ENCODE measurements around the gene TEK.

TEK gene

GRCh38 chr9:27154908-27155307 is 45.9 kb downstream of the TEK start:
- Histone ChIP-seq H2AFZ (ENCODE audit: low read depth, low read length) (no peak overlapping the region), H3K4me2 (ENCODE audit: insufficient read depth, low read length) (no peak overlapping the region), H3K27me3 (ENCODE audit: insufficient read depth, low read length, poor library complexity) (no peaks in the 10 kb centered on the region), H3K9ac (ENCODE audit: low read depth, low read length) (no peak overlapping the region), H3K79me2 (ENCODE audit: insufficient read depth, low read length) (no peaks in the 10 kb centered on the region), H3K36me3 (ENCODE audit: insufficient read depth, low read length) (no peaks in the 10 kb centered on the region), H3K9me3 (ENCODE audit: insufficient read depth, low read length, severe bottlenecking) (no peaks in the 10 kb centered on the region), H4K20me1 (ENCODE audit: insufficient read depth, low read length) (no peaks in the 10 kb centered on the region), H3K4me3 (ENCODE audit: low read depth in 1 of 2, low read length in 2 of 2) (no peak overlapping the region), H3K4me1 (ENCODE audit: insufficient read depth, low read length) (no peaks in the 10 kb centered on the region), H3K27ac (ENCODE audit: low read length) (no peak overlapping the region)
- TF ChIP-seq CTCF (IDR thresholded peaks at IDR 0.05; ENCODE audit: borderline replicate concordance, extremely low read depth, low read length, poor library complexity, severe bottlenecking) (no peak), EZH2 (IDR thresholded peaks at IDR 0.05; ENCODE audit: borderline replicate concordance, low read depth, low read length, severe bottlenecking) (no peak)
- ATAC-seq (ENCODE audit: insufficient read depth, low read depth) (no peak), DNase-seq (no peak)

GRCh38 chr9:27157097-27157496 is 48.1 kb downstream of the TEK start:
- no peaks in the 10 kb centered on the region for H4K20me1 ChIP-seq (ENCODE audit: insufficient read depth, low read length)
- no peak overlapping the region for H2AFZ ChIP-seq (ENCODE audit: low read depth, low read length)
- H3K36me3 ChIP-seq (ENCODE audit: insufficient read depth, low read length): no peaks in the 10 kb centered on the region
- no peak for ATAC-seq (ENCODE audit: insufficient read depth, low read depth)
- H3K27me3 ChIP-seq (ENCODE audit: insufficient read depth, low read length, poor library complexity): no peaks in the 10 kb centered on the region
- no peak overlapping the region for H3K27ac ChIP-seq (ENCODE audit: low read length)
- no peak overlapping the region for H3K9ac ChIP-seq (ENCODE audit: low read depth, low read length)
- no peaks in the 10 kb centered on the region for H3K79me2 ChIP-seq (ENCODE audit: insufficient read depth, low read length)
- H3K4me3 ChIP-seq (ENCODE audit: low read depth in 1 of 2, low read length in 2 of 2): no peak overlapping the region
- DNase-seq: no peak
- TF ChIP-seq EZH2 (IDR thresholded peaks at IDR 0.05; ENCODE audit: borderline replicate concordance, low read depth, low read length, severe bottlenecking) (no peak), CTCF (IDR thresholded peaks at IDR 0.05; ENCODE audit: borderline replicate concordance, extremely low read depth, low read length, poor library complexity, severe bottlenecking) (no peak)
- no peak overlapping the region for H3K4me2 ChIP-seq (ENCODE audit: insufficient read depth, low read length)
- no peaks in the 10 kb centered on the region for H3K9me3 ChIP-seq (ENCODE audit: insufficient read depth, low read length, severe bottlenecking)
- H3K4me1 ChIP-seq (ENCODE audit: insufficient read depth, low read length): no peaks in the 10 kb centered on the region

- H3K27me3 ChIP-seq (ENCODE audit: insufficient read depth, low read length, poor library complexity): no peaks in the 10 kb centered on the region
- H3K4me2 ChIP-seq (ENCODE audit: insufficient read depth, low read length): no peak overlapping the region
- no peaks in the 10 kb centered on the region for H3K9me3 ChIP-seq (ENCODE audit: insufficient read depth, low read length, severe bottlenecking)
- H3K36me3 ChIP-seq (ENCODE audit: insufficient read depth, low read length): no peaks in the 10 kb centered on the region
- no peak overlapping the region for H3K9ac ChIP-seq (ENCODE audit: low read depth, low read length)
- H2AFZ ChIP-seq (ENCODE audit: low read depth, low read length): no peak overlapping the region
- H3K27ac ChIP-seq (ENCODE audit: low read length): no peak overlapping the region
- H3K79me2 ChIP-seq (ENCODE audit: insufficient read depth, low read length): no peaks in the 10 kb centered on the region
- DNase-seq (no peak), ATAC-seq (ENCODE audit: insufficient read depth, low read depth) (no peak)
- no peaks in the 10 kb centered on the region for H4K20me1 ChIP-seq (ENCODE audit: insufficient read depth, low read length)
- H3K4me3 ChIP-seq (ENCODE audit: low read depth in 1 of 2, low read length in 2 of 2): no peak overlapping the region
- TF ChIP-seq CTCF (IDR thresholded peaks at IDR 0.05; ENCODE audit: borderline replicate concordance, extremely low read depth, low read length, poor library complexity, severe bottlenecking) (no peak), EZH2 (IDR thresholded peaks at IDR 0.05; ENCODE audit: borderline replicate concordance, low read depth, low read length, severe bottlenecking) (no peak)
- H3K4me1 ChIP-seq (ENCODE audit: insufficient read depth, low read length): no peaks in the 10 kb centered on the region
Measured at GRCh38 chr9:27157736-27158135, 48.7 kb downstream of the TEK start.

GRCh38 chr9:27160636-27161035 is 51.6 kb downstream of the TEK start:
- H2AFZ ChIP-seq (ENCODE audit: low read depth, low read length): no peak overlapping the region
- no peak overlapping the region for H3K4me2 ChIP-seq (ENCODE audit: insufficient read depth, low read length)
- H3K9me3 ChIP-seq (ENCODE audit: insufficient read depth, low read length, severe bottlenecking): no peaks in the 10 kb centered on the region
- H3K4me3 ChIP-seq (ENCODE audit: low read depth in 1 of 2, low read length in 2 of 2): no peak overlapping the region
- H3K27ac ChIP-seq (ENCODE audit: low read length): no peak overlapping the region
- H3K9ac ChIP-seq (ENCODE audit: low read depth, low read length): no peak overlapping the region
- H3K4me1 ChIP-seq (ENCODE audit: insufficient read depth, low read length): no peaks in the 10 kb centered on the region
- no peak for TF ChIP-seq EZH2 (IDR thresholded peaks at IDR 0.05; ENCODE audit: borderline replicate concordance, low read depth, low read length, severe bottlenecking)
- TF ChIP-seq CTCF (IDR thresholded peaks at IDR 0.05; ENCODE audit: borderline replicate concordance, extremely low read depth, low read length, poor library complexity, severe bottlenecking): no peak
- DNase-seq: no peak
- no peaks in the 10 kb centered on the region for H3K27me3 ChIP-seq (ENCODE audit: insufficient read depth, low read length, poor library complexity)
- H3K79me2 ChIP-seq (ENCODE audit: insufficient read depth, low read length): no peaks in the 10 kb centered on the region
- no peaks in the 10 kb centered on the region for H3K36me3 ChIP-seq (ENCODE audit: insufficient read depth, low read length)
- H4K20me1 ChIP-seq (ENCODE audit: insufficient read depth, low read length): no peaks in the 10 kb centered on the region
- ATAC-seq (ENCODE audit: insufficient read depth, low read depth): no peak

Measured in DND-41 (cell line).